Right ventricle myocardium inferior (tissue), 1 donor: ENCODE data around the gene DCAF11. TPM values are rescaled to one million over a fixed set of nuclear protein-coding genes. Genes with fewer than 3 reads are reported as not detected.
A peak's percentile ranks its signal among the peaks of the same experiment; 100 is the strongest.

Experiments used
- ATAC-seq: fragments of 200-7000 bp; cut with Tn5 transposase; one replicate; pipeline ENCODE4 v1.9.1; 2020; ENCODE audit warnings: mild to moderate bottlenecking, moderate library complexity
- DNase-seq: peaks from one replicate; pipeline ENCODE4 v3.0.0; 2021; ENCODE audit errors: missing footprints
- intact Hi-C: fragments of 100-400 bp; cut with DNase I; formaldehyde crosslinking; loops from one replicate; pipeline ENCODE4 v1.11.0; 2022
- total RNA-seq: library from RNA; stranded (reverse); fragmentation: NEBNext Ultra II Directional; extraction: Animal tissue kit (Norgen Biotek cat#: 25700); gene quantifications from one replicate; pipeline ENCODE4 v1.2.1, GENCODE V29; 2021
- donor health status: DM: no; HTN: yes; CAD: no; lungs with severe emphysema.

DCAF11 gene
- total RNA-seq, 1 donor from 2014 or later = 84.7 TPM

DNA sequence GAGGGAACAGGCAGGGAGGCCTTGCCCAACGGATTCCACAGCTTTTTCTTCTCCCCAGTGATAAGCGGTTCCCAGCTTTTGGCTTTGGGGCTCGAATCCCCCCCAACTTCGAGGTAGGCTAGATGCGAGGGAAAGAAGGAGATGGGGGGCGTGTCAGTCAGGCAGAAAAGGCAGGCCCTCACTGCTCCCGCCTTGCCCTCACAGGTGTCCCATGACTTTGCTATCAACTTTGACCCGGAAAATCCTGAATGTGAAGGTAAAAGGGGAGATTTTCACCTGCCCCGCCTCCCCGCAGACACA lies 38.3 kb upstream of the DCAF11 start:
- DNase-seq (no peak), ATAC-seq (no peak)
- intact Hi-C loops = no loop called here

DNA sequence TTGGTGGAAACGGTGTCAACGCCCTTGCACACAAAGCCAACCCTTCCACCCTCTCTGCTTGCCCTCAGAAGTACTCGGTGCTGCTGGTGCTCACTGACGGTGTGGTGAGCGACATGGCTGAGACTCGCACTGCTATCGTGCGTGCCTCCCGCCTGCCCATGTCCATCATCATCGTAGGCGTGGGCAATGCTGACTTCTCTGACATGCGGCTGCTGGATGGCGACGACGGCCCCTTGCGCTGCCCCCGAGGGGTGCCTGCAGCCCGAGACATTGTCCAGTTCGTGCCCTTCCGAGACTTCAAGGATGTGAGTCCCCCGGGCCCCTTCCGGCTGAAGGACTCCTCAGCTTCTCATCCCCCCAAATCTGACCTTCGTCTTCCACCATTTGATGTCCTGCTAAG lies 37.5 kb upstream of the DCAF11 start:
- ATAC-seq (no peak), DNase-seq (no peak)
- intact Hi-C loops = no loop called here

DNA sequence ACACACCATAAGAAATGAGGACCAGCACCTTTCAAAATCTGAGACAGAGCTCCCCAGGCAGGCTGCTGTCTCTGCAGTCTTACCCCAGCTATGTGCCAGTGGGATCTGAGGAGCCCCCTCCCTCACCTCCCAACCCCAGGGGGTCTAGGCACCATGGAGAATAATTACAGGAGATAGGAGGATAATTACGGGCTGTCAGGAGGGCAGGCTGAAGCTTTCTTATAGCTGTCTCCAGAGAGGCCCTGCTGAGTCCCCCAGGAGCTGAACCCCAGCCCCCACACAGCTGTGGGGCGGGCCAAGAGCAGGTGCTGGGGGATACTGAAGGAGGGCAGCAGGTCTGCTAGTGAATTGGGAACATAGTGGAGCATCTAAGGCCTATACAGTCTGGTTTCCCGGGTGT lies 36.4 kb upstream of the DCAF11 start:
- DNase-seq (no peak), ATAC-seq (no peak)
- intact Hi-C loops = no loop called here

DNA sequence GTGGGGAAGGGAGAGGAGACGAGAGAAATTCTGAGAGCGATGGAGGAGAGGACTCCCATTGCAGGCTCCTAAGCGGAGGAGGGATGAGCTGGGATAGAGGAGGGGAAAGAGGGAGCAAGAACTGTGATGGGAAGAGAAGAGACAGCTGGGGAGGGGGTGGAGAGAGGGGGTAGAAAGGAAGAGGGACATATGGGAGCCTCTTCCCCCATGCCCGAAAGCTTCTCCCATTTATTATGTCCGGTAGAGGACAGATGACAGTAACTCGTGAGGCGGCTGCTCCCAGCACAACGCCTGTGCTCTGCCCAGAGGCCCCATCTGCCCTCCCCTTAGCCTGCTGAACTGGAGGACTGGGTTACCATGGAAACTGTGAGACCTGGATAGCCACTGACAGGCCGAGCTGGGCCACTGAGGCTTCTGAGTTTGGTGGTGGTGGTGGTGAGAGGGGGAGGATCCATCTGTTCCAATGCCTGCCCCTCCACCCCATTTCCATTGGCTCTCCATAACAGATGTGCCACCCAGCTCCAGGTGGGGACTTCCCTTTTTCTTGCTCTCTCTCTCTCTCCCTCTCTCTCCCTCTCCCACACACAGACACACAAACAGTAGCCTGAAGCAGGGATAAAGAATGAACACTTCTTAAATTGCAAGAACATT lies 35.0 kb upstream of the DCAF11 start:
- intact Hi-C loops = no loop called here
- DNase-seq (no peak), ATAC-seq (no peak)

DNA sequence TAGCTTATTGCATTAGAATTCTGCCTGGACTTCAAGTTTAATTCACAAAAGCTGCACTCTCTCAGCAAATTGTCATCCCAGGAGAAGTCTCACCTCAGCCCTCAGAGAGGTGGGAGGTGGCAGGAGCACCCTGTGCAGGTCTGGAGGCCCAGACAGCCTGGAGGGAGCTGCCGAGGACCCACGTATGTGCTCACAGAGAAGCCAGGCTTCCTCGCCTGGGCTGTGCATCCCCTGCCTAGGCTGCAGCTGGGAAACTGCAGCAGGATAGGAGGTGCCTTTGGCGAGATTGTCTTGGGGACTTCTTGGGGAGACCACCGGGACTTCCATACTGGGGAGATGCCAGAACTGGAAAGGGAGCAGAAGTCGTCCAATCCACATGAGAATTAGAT lies 34.4 kb upstream of the DCAF11 start:
- ATAC-seq (no peak), DNase-seq (no peak)
- intact Hi-C loops = no loop called here

DNA sequence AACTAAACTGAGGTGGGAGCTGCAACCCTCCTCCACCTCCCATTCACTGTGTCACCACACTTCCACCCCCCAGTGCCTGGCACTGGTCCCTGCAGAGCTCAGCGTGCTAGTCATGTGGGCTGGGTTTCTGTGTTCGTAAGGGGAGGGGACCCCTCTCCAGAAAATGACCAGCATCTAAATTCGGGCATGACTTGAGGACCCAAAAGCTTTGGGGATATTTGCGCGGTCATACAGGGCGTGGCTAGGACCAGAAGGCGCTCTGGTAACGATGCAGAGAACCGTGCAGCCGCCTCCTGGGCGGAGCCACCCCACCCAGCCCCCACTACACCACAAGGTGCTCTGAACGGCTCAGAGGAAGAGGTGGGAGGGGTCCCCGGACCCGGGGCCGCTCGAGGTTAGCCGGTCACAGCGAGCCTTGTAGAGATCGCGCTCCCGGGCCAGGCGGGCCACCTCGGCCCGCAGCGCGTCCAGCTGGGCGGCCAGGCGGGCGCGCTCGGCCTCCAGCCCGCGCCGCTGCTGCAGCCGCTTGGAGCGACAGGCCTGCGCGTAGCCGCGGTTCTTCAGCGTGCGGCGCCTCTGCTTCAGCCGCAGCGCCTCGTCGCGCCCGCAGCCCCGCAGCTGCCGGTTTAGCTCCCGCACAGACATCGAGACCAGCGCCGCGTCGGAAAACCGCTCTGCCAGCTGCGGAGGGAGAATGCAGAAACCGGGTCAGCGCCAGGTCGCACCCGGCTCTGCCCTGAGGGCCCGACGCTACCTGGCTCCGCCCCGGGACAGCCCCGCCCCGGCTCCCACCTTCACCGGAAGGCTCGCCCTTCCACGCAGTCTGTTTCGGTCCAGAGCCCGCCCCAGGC lies 33.5 kb upstream of the DCAF11 start:
- ATAC-seq (peak; percentile 76), DNase-seq (no peak)
- intact Hi-C loops = no loop called here

DNA sequence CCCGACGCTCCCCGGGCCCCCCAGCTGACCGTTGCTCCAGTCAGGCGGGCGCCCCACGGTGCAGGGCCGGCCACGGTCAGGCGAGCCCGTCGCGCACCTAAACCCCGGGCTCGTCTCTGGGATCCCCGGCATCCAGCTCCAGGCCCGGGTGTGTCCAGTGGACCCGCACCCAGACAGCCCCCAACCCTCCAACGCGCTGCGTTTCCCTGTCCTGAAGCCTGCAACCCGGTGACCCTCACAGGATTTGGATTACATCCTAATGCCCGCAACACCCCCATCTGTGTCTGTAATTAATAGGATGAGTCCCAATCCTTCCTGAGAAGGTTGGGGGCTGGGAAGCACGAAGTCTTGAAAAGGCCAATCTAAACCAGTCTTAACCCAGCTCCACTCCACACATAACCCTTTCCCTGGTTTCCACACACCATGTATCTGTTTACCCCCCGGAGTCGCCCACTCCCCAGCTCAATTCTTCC lies 32.8 kb upstream of the DCAF11 start:
- DNase-seq (no peak), ATAC-seq (no peak)
- intact Hi-C loops = no loop called here

DNA sequence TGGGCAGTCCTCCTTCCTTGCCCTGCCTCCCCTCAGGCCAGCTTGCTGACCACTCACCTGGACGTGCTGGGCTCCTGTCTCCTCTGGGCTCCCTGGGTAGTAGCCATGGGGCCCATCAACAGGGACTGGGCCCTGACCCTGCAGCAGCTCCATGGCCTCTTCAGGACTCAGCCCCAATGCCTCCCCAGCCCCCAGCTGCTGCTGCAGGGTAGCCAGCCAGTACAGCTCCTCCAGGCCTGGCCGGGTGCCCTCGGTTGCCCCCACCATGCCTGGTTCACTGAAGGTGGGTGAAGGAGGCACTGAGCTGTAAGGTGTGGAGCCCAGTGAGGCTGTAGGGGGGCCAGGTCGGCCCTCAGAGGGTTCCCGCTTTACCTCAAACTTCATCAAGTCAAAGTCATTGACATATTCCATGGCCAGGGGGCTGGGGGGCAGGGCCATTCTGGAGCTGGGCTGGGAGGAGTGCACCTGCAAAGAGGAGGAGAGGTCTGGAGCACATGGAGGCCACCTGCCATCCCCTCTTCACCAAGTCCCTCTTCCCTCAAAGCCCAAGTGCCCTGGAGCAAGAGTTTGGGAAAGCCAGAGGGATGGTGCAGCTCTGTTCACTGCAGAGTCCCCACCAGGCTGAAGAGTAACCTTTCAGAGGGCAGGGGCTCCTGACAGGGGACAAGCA lies 32.0 kb upstream of the DCAF11 start:
- ATAC-seq (no peak), DNase-seq (no peak)
- intact Hi-C loops = no loop called here

DNA sequence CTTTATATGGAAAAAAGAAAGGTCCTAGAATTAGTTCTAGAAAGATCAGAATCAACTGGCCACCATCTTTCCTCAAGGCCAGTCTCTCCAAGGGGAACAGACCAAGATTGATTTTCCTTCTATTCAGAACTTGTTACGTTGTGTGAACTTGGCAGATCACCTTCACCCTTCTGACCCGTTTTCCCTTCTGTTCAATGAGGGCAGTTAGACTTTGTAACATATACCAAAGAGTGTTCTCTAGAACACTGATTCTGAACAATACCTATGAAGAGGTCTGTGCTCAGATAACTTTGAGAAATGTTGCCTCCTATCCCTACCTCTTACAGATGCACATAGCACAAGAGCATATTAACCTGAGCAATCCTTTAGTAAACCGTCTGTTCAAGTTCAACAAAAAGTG lies 31.1 kb upstream of the DCAF11 start:
- intact Hi-C loops = no loop called here
- DNase-seq (no peak), ATAC-seq (no peak)

DNA sequence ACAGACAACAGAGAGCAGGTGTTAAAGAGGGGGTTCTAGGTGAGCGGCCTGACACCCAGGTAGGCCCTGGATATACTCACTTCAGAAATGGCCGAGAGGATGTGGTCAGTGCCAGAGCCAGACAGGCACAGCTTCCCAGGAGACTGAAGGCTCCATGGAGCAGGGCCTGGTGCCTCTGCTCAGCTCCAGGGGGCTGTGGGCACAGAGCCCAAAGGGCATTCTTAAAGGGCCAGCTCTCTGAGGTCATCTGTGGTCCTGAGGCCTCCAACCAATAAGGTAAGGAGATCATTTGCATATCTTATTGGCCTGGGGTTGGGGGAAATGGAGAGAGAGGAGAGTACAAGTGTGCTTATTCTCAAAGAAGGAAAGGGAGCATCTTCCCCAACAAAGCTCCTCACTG lies 30.1 kb upstream of the DCAF11 start:
- ATAC-seq = no peak
- intact Hi-C loops = no loop called here
- no peak for DNase-seq

DNA sequence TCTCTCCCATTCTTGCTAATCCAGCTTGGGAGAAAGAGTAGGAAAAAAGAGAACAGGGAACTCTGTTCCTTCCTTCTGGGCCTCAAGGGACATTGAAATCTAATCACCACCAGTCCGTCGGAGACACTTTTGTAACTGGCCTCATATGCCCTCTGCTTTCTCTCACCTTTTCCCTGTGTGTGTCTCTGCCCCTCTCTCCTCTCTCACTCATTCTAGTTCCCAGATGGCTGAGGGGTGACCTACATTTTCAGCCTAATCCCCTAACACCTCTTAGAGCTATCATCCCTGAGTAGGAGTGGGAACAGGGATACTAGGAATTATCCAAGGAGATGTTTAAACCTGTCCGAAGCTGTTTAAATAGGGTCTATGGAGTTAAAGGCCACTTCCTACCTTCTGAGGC lies 29.4 kb upstream of the DCAF11 start:
- intact Hi-C loops = no loop called here
- ATAC-seq (no peak), DNase-seq (no peak)

DNA sequence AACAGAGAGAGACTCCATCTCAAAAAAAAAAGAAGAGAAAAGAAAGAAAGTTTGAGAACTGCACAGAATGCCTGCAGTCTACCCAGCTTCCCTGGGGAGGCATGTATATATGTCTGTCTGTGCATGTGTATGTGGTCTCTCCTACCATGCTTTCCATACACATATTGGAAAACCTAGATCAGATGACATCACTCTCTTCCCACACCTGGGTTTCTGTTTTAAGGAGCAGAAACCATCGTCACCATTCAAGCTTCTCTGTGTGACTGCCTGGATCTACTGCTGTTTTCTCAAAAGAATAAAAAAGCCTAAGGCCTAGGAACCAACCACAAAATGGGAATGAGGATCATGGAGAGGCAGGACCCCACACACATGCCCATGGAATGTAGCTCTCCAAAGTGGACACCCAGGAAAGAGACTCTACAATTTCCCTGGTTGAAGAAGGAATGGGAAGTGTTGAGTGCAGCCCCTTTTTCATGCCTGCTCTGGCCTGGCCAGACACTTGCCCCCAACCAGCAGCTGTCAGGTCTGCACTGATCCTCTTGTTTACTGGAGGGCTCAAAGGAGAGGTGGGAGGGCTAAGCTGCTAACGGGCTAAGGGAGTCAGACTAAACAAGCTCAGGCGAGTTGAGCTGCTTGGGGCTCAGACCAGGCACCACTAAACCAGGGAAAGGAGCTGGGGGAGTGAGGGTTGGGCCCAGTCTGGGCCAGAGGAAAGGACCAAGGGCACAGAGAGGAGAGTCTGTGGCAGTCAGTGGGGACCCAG lies 28.2 kb upstream of the DCAF11 start:
- DNase-seq (no peak), ATAC-seq (no peak)
- intact Hi-C loops = no loop called here

DNA sequence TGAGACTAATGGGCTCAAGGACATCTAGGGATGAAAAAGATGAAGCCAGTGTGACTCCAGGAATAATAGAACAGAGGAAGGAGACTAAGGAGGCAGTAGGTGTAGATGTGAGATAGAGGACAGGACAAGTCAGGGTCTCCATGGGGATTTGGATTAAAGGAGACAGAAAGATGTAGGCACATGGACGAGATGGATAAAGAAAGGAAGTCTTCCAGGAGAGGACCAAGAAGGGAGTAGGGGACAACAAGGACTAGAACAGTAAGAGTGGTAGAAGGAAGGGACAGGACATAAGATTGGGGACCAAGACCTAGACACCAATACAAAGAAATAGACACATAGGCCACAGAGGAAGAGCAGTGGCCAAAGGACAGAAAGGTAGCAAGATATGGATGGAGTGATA lies 27.6 kb upstream of the DCAF11 start:
- no peak for DNase-seq
- ATAC-seq = no peak
- intact Hi-C loops = no loop called here

DNA sequence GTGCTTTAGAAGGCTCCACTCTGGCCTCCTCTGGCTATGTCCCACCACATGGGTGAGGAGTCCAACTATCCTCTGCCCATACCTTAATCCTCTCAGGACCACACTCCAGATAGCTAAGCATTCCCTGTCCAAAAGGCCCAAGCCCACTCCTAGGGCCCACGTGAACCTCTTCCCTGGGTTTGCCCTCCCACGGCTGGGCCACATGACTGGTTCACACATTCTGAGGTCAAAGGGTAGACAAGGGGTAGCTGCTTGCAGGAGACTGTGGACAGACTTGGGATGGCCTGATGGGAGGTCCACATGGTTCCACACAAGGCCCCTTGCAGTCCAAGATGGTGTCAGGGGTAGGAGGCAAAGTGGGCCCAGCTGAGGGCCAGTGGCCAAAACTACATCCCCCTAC lies 26.5 kb upstream of the DCAF11 start:
- ATAC-seq = no peak
- intact Hi-C loops = no loop called here
- no peak for DNase-seq

DNA sequence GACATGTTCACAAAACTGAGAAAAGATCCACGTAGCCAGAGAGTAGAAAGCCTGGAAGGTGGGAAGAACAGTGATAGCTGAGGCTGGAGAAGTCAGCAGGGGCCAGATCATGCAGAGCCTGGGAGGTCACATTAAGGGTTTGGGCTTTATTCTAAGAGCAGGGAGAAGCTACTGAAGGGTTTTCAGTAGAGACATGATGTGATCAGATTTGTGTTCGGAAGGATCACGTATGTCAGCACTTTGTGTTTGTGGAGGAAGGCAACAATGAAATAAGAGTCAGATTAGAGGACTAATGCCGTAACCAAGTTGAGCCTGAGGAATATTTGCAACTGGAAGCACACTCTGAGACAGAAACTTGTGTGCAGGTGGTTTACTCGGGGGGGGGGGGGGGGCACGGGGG lies 24.7 kb upstream of the DCAF11 start:
- ATAC-seq = no peak
- no peak for DNase-seq
- intact Hi-C loops = loop anchor here (1.0 to 2.0 kb wide), 2 partner anchors 31 to 76 kb away; no protein-coding TSS in a partner anchor

DNA sequence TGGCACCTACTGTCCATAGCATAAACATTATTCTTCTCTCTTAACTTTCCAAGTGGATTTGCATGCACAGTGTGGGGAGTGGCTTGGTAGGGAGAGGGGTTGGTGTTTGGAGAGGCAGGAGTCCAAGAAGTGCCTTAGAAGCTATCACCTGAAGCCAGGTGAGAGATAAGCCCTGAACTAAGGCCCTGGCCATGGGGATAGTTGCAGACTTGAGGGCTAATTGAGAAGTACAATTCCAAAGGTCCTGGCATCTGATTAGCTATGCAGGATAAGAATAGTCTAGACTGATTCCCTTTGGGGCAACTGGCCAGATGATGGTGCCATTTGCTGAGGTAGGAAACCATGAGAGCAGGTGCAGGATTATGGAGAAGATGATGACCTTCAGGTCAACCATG lies 22.5 kb upstream of the DCAF11 start:
- no peak for DNase-seq
- intact Hi-C loops = loop anchor here (2.0 kb wide), 1 partner anchor 17 kb away; no protein-coding TSS in a partner anchor
- no peak for ATAC-seq

DNA sequence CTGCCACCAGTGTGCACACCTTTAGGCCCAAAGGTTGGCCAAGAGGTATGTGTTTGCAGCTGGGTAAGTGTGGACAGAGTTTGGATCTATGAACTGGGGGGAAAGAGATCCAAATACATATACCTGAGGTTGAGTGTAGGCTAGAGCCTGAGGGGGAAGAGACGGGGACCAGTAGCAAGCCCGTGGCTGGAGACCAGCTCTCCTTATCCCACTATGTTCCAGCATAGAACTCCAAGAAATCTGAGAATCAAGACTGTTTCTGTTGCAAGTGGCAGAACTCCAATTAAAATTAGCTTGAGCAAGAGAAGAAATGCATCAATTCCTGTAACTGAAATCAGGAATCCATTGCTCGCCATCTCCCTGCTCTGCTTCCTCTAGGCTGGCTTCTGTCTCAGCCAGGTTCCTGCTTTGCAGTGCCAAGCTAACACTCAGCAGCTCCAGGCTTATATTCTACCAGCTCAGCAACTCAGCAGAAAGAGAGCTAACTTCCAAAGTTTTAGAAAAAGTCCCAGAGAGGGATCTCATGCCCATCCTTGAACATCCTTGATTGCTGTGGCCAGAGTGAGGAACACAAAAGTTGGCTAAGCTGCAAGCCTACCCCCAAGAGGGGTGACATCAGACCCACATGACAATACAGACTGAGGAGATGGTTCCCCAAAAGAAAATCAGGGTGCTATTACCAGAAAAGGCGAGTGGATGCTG lies 21.9 kb upstream of the DCAF11 start:
- ATAC-seq = no peak
- intact Hi-C loops = loop anchor here (2.0 kb wide), 1 partner anchor 16 kb away; no protein-coding TSS in a partner anchor
- no peak for DNase-seq

DNA sequence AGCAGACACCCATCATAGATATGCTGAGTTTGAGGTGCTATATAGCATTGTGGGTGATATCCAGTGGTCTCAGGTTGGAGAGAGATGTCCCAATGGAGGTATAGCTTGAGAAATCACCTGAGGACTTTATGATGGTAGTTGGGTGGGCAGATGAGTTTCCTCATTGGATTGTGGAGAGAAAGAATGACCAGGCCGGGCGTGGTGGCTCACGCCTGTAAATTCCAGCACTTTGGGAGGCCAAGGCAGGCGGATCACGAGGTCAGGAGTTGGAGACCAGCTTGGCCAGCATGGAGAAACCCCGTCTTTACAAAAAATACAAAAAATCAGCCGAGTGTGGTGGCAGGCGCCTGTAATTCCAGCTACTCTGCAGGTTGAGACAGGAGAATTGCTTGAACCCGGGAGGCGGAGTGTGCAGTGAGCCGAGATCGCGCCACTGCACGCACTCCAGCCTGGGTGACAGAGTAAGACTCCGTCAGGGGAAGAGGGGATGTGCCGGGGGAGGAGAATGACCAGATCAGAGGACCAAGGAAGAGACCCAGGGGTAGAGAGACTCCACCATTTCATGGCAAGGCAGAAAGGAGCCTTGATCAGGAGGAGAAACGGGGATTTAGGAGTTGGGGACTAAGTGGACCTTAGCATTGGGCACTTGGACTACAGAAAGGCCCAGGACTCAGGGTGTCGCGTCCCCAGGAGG lies 21.2 kb upstream of the DCAF11 start:
- ATAC-seq = no peak
- DNase-seq = no peak
- intact Hi-C loops = loop anchor here (2.0 kb wide), 1 partner anchor 15 kb away; no protein-coding TSS in a partner anchor
